NCI-H2171 treated with DMSO at 0.1 percent for 48 hours (cell line): ENCODE data around the gene ACTL7A.
"Not testable (repeated sequence)": the region's sequence is repeated elsewhere in the genome, so short reads cannot be mapped to it uniquely, and the experiment has no call there.

Experiments
- DNase-seq: peaks from one replicate; lab custom pipeline; 2025; lab: John Stamatoyannopoulos, UW

ACTL7A gene, protein sequence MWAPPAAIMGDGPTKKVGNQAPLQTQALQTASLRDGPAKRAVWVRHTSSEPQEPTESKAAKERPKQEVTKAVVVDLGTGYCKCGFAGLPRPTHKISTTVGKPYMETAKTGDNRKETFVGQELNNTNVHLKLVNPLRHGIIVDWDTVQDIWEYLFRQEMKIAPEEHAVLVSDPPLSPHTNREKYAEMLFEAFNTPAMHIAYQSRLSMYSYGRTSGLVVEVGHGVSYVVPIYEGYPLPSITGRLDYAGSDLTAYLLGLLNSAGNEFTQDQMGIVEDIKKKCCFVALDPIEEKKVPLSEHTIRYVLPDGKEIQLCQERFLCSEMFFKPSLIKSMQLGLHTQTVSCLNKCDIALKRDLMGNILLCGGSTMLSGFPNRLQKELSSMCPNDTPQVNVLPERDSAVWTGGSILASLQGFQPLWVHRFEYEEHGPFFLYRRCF

DNA sequence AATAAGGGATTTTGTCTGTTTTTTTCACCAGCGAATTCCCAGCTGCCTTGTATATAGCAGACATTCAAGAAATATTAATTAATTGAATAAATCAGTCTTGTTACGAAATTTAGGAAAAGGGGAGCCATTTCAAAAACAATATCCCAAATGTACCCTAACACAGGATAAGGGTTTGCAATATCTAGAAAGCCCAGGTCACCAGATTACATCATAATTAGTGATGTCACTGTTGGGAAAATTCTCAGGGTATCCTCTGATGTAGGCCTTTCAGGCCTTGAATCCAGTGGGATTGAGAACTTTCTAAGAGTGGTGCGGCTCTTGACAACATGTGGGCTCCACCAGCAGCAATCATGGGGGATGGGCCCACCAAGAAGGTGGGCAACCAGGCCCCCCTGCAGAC, at the start of gene ACTL7A:
ACTL7A (plus strand) TSS at position 270 of the 400 bp plus-strand sequence; CDS start at position 327, 57 bp downstream.
- DNase-seq, result no peak

DNA sequence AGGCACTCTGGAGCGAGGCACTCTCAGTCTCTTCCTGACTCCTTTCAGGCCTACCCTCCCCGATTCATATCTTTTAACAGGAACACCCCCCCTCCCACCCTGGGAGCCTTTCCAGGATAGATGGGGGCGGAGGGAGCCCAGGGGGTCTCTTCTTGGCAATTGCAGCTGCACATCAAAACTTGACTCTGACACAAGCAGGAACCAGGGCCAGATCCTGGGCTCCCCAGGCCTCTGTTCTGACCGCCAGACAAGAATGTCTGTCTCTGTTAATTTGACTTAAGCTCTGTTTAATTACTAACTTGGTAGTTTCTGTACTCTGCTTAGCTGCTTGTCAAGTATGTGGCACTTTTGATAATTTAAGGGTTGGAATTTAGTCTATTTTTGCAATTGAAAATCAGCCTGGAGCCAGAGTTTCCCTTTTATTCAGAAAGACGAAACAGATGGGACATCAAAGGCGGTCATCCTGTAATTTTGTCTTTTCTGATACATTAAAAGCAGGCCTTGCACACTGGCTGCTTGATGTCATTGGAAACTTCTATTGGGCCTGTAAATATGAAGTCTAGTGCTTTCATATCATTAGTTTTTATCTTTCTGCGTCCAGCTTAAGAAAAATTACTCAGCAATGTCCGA, 49.6 kb upstream of the ACTL7A start:
- no peak for DNase-seq

DNA sequence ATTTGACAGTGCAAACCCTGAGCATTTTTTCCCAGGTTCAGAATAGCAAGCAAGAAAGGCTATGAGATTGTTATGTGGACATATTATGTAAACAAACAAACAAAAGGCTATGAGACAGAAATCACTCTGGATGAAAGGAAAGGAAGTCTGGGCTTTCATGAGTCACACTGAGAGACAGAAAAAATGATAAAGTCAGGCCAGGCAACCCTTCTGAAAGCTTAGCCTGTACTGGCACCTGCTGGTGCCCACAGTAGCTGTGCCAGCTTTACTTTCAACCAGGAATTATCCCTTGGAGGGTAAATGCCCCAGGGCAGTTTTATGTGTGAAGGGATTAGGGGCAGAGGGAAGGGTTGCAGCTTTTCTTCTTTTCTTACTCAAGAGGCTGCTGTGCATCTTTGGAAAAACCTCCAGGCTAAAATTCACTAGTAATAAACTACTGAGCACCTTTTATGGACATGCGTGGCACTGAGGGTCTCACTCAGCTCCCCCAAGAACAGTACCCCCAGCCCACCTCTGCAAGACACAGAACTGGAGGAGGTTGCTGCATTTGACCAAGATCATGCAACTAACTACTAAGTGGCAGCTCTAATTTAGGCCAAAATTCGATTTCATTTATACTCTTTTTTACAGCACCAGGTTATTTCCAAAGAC, 48.0 kb upstream of the ACTL7A start:
- peak; percentile 9 for DNase-seq

DNA sequence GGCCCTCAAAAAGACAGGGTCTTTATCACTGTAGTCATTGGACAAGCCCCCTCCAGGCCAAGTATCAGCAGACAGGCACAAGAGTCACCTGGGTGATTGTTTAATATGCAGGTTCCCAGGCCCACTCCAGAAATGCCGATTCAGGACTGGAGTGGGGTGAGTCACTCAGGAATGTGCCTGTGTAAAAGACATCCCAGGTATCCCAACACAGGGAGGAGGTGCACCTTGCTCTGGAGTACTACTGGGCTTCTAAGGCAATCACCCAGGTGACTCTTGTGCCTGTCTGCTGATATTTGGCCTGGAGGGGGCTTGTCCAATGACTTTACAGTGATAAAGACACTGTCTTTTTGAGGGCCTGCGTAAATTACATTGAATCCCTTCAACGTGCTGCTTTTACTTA, 46.9 kb upstream of the ACTL7A start:
- no peak for DNase-seq

DNA sequence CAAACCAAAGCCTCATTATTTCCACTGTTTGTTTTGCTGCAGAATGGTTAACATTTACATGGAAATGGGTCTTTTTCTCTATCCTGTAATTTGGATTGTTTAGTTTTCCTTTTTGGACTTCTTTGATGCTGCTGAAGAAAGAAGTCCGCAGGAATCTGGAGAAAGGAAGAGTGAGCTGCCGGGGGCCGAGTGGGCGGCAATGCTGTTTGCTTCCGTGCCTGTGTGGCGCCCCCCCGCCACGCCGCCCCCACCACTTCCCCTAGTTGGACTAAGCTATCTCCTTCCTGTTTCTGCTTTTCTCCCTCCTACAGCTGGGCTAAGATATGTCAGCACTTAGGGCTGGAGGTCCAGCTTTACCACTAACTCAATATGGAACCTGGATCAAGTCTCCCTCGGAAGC, 46.0 kb upstream of the ACTL7A start:
- no peak for DNase-seq

DNA sequence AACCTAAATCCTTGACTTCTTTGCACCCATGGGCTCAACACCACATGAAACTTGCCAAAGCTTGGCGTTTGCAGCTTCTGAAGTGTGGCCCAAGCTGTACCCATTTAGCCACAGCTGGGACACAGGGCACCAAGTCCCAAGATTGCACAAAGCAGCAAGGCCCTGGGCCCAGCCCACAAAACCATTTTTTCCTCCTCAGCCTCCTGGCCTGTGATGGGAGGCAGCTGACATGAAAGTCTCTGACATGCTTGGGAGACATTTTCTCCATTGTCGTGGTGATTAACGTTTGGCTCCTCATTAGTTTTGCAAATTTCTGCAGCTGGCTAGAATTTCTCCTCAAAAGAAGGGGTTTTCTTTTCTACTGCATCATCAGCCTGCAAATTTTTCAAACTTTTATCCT, 38.2 kb upstream of the ACTL7A start:
- DNase-seq, result no peak

DNA sequence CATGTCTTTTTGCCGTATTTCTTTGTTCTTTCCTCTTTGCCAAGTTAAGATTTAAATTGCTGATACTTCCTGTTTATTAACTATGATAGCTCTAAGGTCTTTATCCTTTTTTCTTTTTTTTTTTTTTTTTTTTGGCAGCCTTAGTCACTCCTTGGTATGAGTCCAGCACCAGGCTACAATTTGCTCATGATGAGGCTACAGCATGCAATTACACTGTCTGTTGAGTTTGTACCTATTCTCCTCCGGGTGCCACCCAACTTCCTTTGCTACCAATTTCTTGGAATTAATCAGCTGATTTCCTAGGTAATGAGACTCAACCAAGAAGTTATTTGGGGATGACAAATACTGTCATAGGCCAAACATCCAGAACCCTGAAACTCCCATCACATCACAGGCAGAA, 31.8 kb upstream of the ACTL7A start:
- DNase-seq, result no peak

DNA sequence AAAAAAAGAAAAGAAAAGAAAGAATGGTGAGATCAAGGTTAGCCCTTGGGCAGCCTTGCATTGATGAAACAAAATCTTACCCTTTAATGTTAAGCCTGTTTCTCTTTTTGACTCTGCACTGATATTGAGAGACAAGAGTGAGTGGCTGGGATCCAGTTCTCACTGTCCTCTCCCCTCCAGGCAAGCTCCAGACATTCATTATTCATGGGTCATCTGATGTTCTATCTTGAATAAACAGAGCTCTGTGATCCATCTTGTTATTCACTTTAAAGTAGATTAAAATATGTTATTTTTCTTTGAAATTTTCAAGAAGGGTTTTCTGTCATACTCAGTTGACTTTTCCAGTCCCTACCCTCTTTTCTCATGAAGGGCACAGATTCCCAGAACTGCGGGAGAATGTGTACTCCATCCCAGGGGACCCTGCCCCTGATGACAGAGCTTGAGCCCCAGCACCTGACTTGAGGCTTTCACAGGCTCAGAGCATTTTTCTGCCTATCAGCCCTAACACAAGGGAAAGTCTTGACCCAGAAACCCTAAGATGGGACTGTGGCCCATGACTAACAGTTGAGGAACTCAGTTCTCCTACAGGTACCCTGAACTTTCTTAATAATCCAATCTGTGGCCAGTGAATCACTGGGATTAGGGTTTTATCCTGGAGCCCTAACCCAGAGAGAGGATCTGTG, 30.4 kb upstream of the ACTL7A start:
- DNase-seq, result no peak

DNA sequence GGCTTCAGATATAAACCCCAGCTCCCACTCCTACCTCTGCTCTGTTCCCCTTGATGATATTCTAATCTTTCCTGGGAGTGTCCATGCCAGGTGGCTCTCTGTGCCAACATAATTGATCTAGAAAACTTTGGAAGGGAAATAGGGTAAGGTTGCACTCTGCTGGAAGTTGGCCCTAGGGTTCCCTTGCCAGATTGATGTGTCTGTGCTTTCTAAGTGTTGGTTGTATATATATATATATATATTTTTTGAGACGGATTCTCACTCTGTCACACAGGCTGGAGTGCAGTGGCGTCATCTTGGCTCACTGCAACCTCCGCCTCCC, 29.9 kb upstream of the ACTL7A start:
- DNase-seq, result peak; percentile 15

DNA sequence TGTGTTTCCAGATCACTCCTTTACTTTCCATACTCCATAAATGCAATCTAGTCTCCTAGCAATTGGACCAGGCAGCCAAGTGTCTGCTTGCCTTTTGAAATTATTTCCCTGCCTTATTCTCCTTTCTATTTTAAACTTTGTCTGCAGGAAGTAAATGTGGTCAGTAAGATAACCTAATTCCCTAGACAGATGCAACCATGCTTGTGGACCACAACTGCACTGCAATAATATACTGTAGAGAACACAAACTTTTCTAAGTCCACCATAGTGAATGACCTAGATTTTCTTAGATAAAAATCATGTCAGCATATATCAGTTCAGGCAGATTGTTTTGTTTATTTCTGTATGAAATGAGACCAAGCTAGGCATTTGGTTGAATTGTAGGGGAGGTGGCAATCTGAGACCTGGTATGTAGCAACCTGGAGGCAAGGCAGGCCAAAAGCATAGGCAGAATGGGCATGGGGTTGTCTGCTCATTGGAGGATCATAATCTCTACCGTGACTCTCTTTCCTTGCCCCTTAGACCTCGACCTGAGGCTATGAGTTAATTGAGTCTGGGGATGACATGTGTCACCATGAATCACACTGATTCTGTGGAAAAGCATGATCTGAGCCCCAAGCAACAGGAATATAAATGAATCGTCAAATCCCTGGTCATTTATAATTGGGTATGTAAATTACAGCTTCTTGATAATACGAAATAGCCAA, 27.0 kb upstream of the ACTL7A start:
- DNase-seq, result no peak

DNA sequence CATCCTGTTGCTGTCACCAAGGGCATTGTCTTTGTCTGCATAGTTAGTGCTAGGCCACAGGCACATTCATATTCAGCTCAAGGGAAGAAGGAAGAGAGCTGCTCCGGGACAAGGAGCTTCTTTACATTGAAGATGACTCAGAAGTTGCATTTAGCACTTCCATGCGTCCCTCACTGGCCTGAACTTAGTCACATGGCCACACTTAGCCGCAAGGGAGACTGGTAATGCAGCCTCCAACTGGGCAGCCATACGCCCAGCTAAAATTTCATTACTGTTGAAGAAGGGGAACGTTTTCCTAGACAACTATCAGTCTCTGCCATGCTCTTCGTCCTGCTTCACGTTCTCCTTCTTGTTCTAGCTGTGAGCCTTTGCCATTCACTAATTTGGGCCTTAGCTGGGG, 26.2 kb upstream of the ACTL7A start:
- no peak for DNase-seq

DNA sequence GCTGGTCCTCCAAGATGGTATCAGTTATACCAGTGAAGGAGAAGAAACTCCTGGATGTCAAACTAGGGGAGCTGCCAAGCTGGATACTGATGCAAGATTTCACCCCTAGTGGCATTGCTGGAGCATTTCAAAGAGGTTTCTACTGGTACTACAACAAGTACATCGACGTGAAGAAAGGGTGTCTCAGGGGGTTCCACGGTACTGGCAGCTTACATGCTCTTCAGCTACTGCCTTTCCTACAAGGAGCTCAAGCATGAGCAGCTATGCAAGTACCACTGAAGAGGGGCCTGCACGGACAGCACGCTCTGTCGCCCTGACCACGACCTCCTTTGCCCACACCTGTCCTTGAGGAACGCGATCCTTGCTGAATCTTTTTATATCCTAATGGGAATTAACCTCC, 25.7 kb upstream of the ACTL7A start:
- peak; percentile 40 for DNase-seq

DNA sequence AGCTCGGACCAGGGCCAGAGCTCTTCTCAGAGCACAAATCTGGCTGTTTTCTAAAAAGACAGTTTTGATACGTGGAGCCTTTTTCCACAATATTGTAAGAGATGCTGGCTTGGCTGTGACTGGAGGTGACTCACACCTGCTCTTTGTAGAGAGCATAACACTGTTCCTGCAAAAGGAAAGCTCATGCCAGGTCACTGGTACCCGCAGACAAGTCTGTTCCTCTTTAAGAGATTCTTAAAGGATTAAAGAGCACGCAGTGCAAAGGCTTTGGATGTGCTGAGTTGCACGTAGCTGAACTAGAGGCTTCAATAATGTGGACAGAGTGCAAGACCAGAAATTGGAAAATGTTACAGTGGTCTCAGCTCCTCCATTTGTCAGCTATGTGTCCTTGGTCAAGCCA, 25.3 kb upstream of the ACTL7A start:
- DNase-seq, result no peak

DNA sequence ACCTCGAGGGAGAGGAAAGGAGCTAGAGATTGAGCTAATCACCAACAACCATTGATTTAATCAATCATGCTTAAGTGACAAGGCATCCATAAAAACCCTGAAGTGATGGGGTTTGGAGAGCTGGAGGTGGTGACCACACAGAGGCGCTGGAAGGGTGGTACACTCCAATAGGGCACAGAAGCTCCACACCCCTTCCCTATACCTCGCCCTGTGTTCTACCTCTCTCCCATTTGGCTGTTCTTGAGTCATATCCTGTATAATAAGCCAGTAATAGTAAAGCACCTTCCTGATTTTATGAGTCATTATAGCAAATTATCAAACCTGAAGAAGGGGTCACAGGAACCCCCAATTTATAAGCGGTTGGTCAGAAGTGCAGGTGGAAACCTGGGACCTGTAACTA, 24.5 kb upstream of the ACTL7A start:
- no peak for DNase-seq

DNA sequence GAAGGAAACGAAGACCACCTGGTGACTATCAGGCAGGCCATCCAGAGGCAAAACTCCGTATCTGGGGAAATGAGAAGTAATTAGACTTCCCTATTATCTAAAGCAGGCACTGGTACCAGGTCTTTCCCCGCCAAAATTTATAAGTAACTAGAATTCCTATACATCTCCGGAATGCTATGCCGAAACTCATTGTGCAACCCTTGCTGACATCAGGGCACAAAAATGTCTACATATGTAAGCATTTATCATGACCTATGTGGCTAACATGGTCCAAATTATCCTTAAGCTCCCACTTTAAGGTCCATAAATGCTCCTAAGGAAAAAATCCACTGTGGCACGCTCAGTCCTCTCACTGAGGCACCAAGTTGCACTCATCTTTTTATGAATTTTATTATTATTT, 24.0 kb upstream of the ACTL7A start:
- no peak for DNase-seq

DNA sequence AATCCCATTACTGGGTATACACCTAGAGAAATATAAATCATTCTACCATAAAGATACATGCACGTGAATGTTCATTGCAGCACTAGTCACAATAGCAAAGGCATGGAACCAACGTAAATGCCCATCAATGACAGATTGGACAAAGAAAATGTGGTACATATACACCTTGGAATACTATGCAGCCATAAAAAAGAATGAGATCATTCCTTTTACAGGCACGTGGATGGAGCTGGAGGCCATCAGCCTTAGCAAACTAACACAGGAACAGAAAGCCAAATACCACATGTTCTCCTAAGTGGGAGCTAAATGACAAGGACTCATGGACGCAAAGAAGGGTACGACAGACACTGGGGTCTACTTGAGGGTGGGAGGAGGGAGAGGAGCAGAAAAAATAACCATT, 22.5 kb upstream of the ACTL7A start:
- DNase-seq, result not testable (repeated sequence)

DNA sequence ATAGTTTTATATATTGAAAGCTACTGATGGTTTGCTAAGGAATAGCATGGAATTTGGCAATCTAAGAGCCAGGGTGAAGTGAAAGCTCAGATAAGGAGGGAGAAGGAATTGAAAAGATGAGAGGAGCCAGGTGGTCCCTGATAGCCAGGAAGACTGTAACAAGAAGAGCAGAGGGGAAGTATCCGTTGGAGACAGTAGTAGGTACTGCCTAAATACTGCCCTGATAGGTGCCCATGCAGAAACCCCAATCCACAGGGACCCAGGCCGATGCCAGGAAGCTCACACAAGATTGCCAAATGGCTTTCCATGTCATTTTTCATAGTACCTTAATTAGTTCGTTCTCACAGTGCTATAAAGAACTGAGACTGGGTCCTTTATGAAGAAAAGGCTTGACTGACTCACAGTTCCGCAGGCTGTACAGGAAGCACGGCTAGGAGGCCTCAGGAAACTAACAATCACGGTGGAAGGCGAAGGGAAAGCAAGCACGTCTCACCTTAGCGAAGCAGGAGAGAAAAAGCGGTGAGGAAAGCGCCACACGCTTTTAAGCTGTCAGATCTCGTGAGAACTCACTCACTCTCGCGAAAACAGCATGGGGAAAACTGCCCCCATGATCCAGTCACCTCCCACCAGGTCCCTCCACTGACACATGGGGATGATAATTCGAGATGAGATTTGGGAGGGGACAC, 19.3 kb upstream of the ACTL7A start:
- peak; percentile 24 for DNase-seq

DNA sequence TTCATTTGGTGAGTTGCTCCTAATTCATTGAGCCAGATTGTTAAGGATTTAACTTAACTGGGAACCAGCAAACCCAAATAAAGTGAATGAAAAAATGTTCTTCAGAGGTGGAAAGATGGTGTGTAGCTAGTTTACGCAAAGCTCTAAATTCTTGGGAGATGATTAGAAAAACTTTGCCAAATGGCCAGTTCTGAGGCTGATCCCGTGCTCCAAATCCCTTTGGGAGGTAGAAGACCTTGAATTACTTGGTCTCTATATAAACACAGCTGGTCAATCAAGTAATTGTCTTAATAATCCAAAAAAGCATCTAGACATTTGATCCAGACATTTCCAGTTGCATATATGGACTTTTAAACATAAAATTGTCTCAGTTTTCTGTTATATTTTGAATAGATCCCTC, 17.7 kb upstream of the ACTL7A start:
- DNase-seq, result peak; percentile 86

DNA sequence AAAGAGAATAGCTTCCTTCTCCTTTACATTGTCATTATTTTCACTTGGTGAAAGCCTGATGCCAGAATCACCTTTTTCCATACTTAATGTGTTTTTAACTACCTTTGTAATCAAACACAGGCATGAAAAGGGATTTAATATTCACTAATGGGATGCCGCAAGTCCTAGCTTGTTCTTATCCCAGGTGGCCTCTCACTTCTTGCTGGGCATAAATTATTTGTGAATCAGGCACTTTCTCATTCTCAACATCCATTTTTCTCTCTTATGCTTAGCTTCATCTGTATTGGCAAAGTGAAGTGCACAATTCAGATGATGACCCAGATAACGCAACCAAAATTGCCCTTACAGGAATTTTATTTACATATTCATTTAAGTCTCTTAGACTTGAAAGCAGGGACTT, 17.2 kb upstream of the ACTL7A start:
- peak; percentile 95 for DNase-seq

DNA sequence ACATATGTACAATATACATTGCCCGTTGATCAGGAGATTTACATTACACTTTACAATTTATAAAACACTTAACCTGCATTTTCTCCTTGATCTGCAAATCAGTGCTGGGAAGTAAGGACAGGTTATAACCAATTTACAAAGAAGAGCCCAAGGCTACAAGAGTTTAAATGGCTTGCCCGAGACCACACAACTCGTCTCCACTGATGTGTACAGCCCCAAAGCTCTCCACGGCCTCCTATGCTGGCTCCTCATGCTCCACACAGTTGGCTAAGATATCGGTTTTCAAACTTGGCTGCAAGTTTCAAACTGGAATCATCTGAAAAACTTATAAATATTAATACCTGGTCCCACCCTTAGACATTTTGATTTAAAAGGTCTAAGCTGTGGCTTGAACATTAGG, 16.6 kb upstream of the ACTL7A start:
- peak; percentile 63 for DNase-seq

DNA sequence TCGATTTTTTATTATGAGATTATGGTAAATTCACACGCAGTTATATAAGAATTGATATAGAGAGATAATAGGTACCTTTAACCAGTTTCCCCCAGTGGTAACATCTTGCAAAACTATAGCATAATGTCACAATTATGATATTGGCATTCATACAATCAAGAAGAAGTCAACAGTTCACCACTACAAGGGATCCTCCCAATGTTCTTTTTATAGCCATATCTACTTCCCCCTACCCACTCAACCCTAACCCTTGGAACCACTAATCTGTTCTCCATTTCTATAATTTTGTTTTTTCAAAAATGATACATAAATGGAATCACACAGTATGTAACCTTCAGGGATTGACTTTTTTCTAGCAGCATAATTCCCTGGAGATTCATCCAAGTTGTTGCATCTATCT, 16.1 kb upstream of the ACTL7A start:
- no peak for DNase-seq

DNA sequence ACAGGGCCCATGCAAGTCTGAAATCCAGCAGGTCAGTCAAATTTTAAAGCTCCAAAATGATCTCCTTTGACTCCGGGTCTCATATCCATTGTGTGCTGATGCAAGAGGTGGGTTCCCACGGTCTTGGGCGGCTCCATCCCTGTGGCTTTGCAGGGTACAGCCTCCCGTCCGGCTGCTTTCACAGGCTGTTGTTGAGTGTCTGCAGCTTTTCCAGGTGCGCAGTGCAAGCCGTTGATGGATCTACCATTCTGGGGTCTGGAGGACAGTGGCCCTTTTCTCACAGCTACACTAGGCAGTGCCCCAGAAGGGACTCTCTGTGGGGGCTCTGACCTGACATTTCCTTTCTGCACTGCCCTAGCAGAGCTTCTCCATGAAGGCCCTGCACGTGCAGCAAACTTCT, 13.8 kb upstream of the ACTL7A start:
- DNase-seq, result not testable (repeated sequence)
